Measurements from ENCODE around the gene ZNF500.
"Not testable (repeated sequence)": the region's sequence is repeated elsewhere in the genome, so short reads cannot be mapped to it uniquely, and the experiment has no call there.

ZNF500 gene

GRCh38 chr16:4745274-4745569 lies 21.7 kb downstream of the ZNF500 start:
- DNase-seq (ENCODE audit: low read depth, low spot score): no peak

GRCh38 chr16:4744555-4745273 lies 22.2 kb downstream of the ZNF500 start:
- no peak for DNase-seq (ENCODE audit: low read depth, low spot score)

DNA sequence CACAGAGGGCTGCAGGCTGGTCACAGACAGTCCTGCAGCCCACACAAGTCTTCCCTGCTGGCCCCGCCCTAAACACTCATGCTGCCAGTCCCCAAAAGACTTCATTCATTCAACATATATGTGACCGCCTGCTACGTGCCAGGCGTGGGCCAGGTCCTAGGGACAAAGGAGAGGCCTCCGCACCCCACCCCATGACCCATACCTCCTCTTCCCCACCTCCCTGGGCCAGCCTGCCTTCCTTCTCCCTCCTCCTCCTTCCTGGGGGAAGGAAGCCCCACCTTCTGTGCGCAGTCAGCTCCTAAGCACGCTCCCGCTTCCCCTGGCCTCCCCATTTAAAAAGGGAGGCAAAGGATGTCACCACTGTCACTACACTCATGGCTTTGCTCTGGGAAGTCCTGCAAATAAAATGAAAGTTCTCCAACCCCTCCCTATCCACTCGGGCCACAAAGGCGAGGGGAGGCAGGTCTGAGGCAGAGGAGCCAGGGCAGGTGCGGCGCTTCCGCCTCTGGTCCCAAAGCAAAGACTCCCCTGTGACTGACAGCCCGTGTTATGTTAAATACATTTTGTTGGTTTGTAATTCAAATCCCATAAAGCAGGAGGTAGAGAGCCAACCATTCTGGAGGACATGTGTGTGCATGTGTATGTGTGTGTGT lies 23.6 kb downstream of the ZNF500 start:
- DNase-seq (ENCODE audit: low read depth, low spot score): no peak

- DNase-seq (ENCODE audit: low read depth, low spot score): not testable (repeated sequence)
Observed at GRCh38 chr16:4738370-4738769, 28.6 kb downstream of the ZNF500 start.

DNA sequence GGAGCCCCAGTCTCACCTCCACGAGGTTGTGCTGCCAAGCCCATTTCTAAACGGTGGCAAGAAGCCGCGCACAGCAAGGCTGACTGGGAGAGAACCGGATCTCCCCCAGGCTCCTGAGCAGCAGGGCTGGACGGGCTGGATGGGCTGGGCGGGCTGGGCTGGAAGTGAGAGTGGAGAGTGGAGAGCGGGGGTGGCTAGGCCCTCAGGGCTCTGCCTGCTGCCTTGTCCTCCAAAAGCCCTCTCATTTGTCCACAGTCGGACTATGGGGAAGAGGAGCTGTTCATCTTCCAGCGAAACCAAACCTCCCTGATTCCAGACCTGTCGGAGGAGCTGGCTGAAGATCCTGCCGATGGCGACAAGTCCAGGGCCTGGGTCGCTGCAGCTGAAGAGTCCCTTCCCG lies 29.4 kb downstream of the ZNF500 start:
- DNase-seq (ENCODE audit: low read depth, low spot score): no peak

DNA sequence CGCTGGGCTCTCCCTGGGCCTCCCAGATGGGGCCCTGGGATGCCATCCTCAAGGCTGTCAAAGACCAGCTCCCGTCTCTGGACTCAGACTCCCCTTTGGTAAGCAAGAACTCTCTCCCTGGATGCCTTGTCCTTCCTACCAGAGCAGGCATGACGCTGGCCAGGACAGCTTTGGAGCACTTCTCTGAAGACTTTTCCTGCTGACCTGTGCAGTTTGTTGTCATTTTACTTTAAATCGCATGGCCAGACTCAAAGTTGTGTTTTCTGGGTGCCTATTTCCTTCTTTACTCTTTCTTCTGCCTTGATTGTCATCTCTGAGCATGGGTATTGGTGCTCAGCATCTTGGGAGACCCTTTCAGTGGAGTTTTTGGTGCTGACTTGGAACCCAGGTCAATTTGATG lies 30.4 kb downstream of the ZNF500 start:
- no peak for DNase-seq (ENCODE audit: low read depth, low spot score)

- peak; percentile 91 for DNase-seq (ENCODE audit: low read depth, low spot score)
Observed at GRCh38 chr16:4734730-4735535, 32.0 kb downstream of the ZNF500 start.

GRCh38 chr16:4734063-4734729 lies 32.8 kb downstream of the ZNF500 start, which contains the start of the genes ANKS3 and DNAAF8:
TSS of gene ANKS3 (minus strand) at chr16:4734271. CDS start at chr16:4730149, 4,122 bp downstream.
TSS of gene DNAAF8 (plus strand) at chr16:4734537. CDS start at chr16:4736515, 1,978 bp downstream.
- peak; percentile 98 for DNase-seq (ENCODE audit: low read depth, low spot score)

DNA sequence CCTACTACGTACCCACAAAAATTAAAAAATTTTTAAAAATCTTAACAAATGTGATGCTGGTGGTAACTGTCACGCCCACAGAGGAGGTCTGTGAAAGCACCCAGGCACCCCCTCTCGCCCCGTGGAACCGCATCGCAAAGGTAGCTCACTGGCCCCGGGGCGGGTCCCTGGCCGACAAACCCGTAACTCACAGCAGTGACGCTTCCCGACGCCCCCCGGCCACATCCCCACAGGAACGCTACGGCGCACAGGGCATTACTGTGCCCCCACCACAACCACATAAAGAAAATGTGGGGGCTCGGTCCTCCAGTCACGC lies 33.3 kb downstream of the ZNF500 start:
- DNase-seq (ENCODE audit: low read depth, low spot score): no peak

GRCh38 chr16:4733211-4733742 lies 33.7 kb downstream of the ZNF500 start:
- DNase-seq (ENCODE audit: low read depth, low spot score): no peak

GRCh38 chr16:4729876-4730275 lies 37.1 kb downstream of the ZNF500 start:
- no peak for DNase-seq (ENCODE audit: low read depth, low spot score)

- no peak for DNase-seq (ENCODE audit: low read depth, low spot score)
Observed at GRCh38 chr16:4728676-4729075, 38.3 kb downstream of the ZNF500 start.

DNA sequence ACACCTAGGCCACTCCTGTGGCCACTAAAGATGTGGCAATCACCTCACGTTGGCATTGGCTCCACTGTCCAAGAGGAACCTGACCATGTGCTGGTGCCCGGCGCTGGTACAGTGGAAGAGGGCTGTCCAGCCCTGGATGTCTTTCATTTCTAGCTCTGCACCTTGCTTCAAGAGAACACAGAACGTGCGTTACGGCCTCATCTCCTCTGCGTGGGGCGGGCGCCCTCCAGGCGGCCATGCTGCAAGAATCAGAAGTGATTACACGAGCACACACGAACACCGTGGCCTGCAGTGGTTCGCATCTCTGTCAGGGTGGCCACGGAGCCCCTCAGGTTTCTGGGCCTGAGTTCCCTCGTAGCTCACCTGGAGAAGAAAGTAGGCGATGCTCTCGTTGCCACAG lies 40.3 kb downstream of the ZNF500 start:
- DNase-seq (ENCODE audit: low read depth, low spot score): no peak

- no peak for DNase-seq (ENCODE audit: low read depth, low spot score)
Observed at GRCh38 chr16:4724661-4725270, 42.2 kb downstream of the ZNF500 start.

- peak; percentile 64 for DNase-seq (ENCODE audit: low read depth, low spot score)
Observed at GRCh38 chr16:4723071-4723767, 43.7 kb downstream of the ZNF500 start.

- DNase-seq (ENCODE audit: low read depth, low spot score): no peak
Observed at GRCh38 chr16:4718466-4718865, 48.5 kb downstream of the ZNF500 start.

DNA sequence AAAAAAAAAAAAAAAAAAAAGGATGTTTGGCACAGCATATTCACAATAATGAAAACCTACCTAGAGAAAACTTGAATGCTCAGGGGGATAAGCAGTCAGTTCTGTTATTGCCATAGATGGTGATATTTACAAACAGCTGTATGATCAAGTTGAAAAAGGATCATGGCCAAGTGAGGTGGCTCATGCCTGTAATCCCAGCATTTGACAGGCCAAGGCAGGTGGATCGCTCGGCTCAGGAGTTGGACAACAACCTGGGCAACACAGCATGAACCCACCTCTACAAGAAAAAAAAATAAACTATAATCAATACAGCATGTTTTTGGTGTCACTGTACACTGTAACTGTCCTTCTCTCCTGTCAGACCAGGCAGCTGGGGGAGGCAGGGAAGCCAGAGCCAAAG lies 52.0 kb downstream of the ZNF500 start:
- DNase-seq (ENCODE audit: low read depth, low spot score): no peak

DNA sequence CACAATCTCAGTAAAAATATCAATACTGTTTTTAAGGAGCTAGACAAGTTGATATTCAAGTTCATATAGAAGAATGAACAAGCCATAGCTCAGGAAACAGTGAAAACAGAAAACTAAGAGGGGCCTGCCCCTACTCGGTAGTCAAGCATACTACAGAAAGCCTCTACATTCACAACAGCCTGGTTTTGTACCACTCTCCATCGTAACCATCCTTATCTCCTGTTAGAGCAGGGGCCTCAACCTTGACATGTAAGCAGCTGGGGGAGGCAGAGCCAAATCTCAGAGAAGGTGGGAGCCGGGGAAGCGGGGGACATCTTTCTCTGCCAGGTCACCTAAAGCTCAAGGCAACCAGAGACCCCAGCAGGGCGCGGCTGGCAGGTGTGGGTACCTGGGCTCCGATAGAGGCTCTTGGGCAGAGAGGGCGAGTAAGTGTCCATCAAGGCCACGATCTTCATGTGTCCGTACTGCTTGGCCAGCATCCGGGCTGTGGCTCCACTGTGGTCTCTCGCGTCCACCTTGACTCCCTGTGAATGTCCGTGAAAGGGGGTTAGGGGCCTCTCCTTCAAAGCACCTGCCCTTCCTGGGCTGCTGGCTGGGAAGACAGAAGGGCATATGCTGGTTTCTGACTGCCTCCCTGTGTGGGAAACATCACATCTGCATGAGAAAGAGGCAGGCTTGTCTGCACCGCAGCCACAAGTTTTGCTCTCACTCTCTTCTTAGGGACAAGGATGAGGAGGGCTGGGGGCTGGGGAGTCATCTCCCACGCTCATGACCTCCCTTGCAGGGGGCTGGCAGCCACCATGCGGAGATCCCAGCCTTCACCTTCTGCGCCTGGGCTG lies 53.1 kb downstream of the ZNF500 start:
- DNase-seq (ENCODE audit: low read depth, low spot score): no peak

- DNase-seq (ENCODE audit: low read depth, low spot score): no peak
Observed at GRCh38 chr16:4709481-4709880, 57.5 kb downstream of the ZNF500 start.

GRCh38 chr16:4706871-4707270 lies 60.1 kb downstream of the ZNF500 start:
- no peak for DNase-seq (ENCODE audit: low read depth, low spot score)
